Mesothelial cell of epicardium (in vitro differentiated cells): ENCODE results near the gene UBN1. TPM values are rescaled to one million over a fixed set of nuclear protein-coding genes. Genes with fewer than 3 reads are reported as not detected.

Experiments used
- DNase-seq, 2 experiments: peaks; one replicate each; pipeline ENCODE4 v3.0.0; 2021; ENCODE audit warnings: low spot score in 2 of 2; ENCODE audit not compliant: unreplicated experiment in 2 of 2
- H3K27ac Mint-ChIP-seq: 2 replicates; pipeline ENCODE4 v1.8.0; 2021; ENCODE audit warnings: mixed read lengths
- H3K27me3 Mint-ChIP-seq: 2 replicates; pipeline ENCODE4 v1.8.0; 2021; ENCODE audit warnings: low read depth, mixed read lengths
- H3K36me3 Mint-ChIP-seq: 2 replicates; pipeline ENCODE4 v1.8.0; 2021; ENCODE audit warnings: mixed read lengths
- H3K4me1 Mint-ChIP-seq: 2 replicates; pipeline ENCODE4 v1.8.0; 2021; ENCODE audit warnings: mixed read lengths
- H3K4me3 Mint-ChIP-seq: 2 replicates; pipeline ENCODE4 v1.8.0; 2021; ENCODE audit warnings: mild to moderate bottlenecking, moderate library complexity, mixed read lengths
- H3K9me3 Mint-ChIP-seq: 2 replicates; pipeline ENCODE4 v1.8.0; 2021; ENCODE audit warnings: mixed read lengths
- CTCF ChIP-seq: fragments of 200-600 bp; sonication (generic); IDR thresholded peaks from one replicate; pipeline ENCODE4 v1.5.0; 2021; ENCODE audit warnings: antibody characterized with exemption; ENCODE audit not compliant: unreplicated experiment
- total RNA-seq: library from RNA; stranded (reverse); gene quantifications from 3 replicates; pipeline ENCODE4 v1.2.1, GENCODE V29; 2021

UBN1 gene
- total RNA-seq, 1 donor from 2014 or later = 40.5 TPM

- DNase-seq = no peak
- H3K27ac Mint-ChIP-seq = peak overlapping the region; percentile 93
- no peak for TF ChIP-seq CTCF
- no peaks in the 10 kb centered on the region for H3K27me3 Mint-ChIP-seq
- H3K9me3 Mint-ChIP-seq = no peaks in the 10 kb centered on the region
- H3K4me1 Mint-ChIP-seq = peaks cover 33% of the 10 kb centered on the region
- H3K36me3 Mint-ChIP-seq = peaks cover 18% of the 10 kb centered on the region
- H3K4me3 Mint-ChIP-seq = peak overlapping the region; percentile 79
These were observed 43.2 kb upstream of the UBN1 start for GRCh38 chr16:4803898-4804762.

GRCh38 chr16:4805231-4805630 is 42.0 kb upstream of the UBN1 start:
- TF ChIP-seq CTCF = no peak

GRCh38 chr16:4806280-4806679 is 41.0 kb upstream of the UBN1 start:
- TF ChIP-seq CTCF = no peak
- Mint-ChIP-seq H3K4me3 (no peak overlapping the region), H3K27ac (no peak overlapping the region), H3K27me3 (no peaks in the 10 kb centered on the region), H3K36me3 (peaks cover 18% of the 10 kb centered on the region), H3K9me3 (no peaks in the 10 kb centered on the region), H3K4me1 (peaks cover 29% of the 10 kb centered on the region)
- DNase-seq = no peak

More at GRCh38 chr16:4805231-4805630, 42.0 kb upstream of the UBN1 start:
- no peak for DNase-seq
- H3K27me3 Mint-ChIP-seq = no peaks in the 10 kb centered on the region
- peaks cover 33% of the 10 kb centered on the region for H3K4me1 Mint-ChIP-seq
- no peak overlapping the region for H3K4me3 Mint-ChIP-seq
- H3K9me3 Mint-ChIP-seq = no peaks in the 10 kb centered on the region
- H3K27ac Mint-ChIP-seq = peak overlapping the region; percentile 93
- H3K36me3 Mint-ChIP-seq = peaks cover 18% of the 10 kb centered on the region

- no peak for TF ChIP-seq CTCF
- H3K27ac Mint-ChIP-seq = no peak overlapping the region
- H3K36me3 Mint-ChIP-seq = peaks cover 34% of the 10 kb centered on the region
- DNase-seq = no peak
- no peaks in the 10 kb centered on the region for H3K27me3 Mint-ChIP-seq
- no peak overlapping the region for H3K4me3 Mint-ChIP-seq
- no peaks in the 10 kb centered on the region for H3K4me1 Mint-ChIP-seq
- H3K9me3 Mint-ChIP-seq = no peaks in the 10 kb centered on the region
These were observed 36.0 kb upstream of the UBN1 start for GRCh38 chr16:4811242-4811641.

- Mint-ChIP-seq H3K27ac (no peak overlapping the region), H3K4me3 (no peak overlapping the region), H3K27me3 (no peaks in the 10 kb centered on the region), H3K9me3 (no peaks in the 10 kb centered on the region), H3K36me3 (peaks cover 34% of the 10 kb centered on the region), H3K4me1 (no peaks in the 10 kb centered on the region)
- no peak for TF ChIP-seq CTCF
- DNase-seq = no peak
These were observed 35.5 kb upstream of the UBN1 start for GRCh38 chr16:4811773-4812172.
